Subcutaneous abdominal adipose tissue (tissue), 5 donors: Measurements from ENCODE around the gene BUB1B.

Experiments
- H3K27ac ChIP-seq: one replicate; pipeline ENCODE4 v1.7.0; 2013; ENCODE audit warnings: low read depth, mild to moderate bottlenecking, inconsistent platforms, low read length, moderate library complexity
- H3K27me3 ChIP-seq, 5 donors: one replicate each; pipeline ENCODE4 v1.7.0; 2013; ENCODE audit warnings: low read length in 5 of 5, inconsistent platforms in 1 of 5; ENCODE audit not compliant: control insufficient read depth in 5 of 5, insufficient read depth in 4 of 5
- H3K36me3 ChIP-seq, 5 donors: one replicate each; pipeline ENCODE4 v1.7.0; 2013; ENCODE audit warnings: low read length in 5 of 5; ENCODE audit not compliant: control insufficient read depth in 5 of 5, insufficient read depth in 5 of 5
- H3K4me1 ChIP-seq, 5 donors: one replicate each; pipeline ENCODE4 v1.7.0; 2013; ENCODE audit warnings: low read length in 5 of 5, mild to moderate bottlenecking in 3 of 5, moderate library complexity in 1 of 5; ENCODE audit not compliant: control insufficient read depth in 5 of 5, insufficient read depth in 5 of 5
- H3K4me3 ChIP-seq, 5 donors: one replicate each; pipeline ENCODE4 v1.7.0; 2013; ENCODE audit warnings: low read length in 5 of 5, low read depth in 1 of 5
- H3K9ac ChIP-seq, 5 donors: one replicate each; pipeline ENCODE4 v1.7.0; 2013; ENCODE audit warnings: low read length in 5 of 5, mild to moderate bottlenecking in 4 of 5, moderate library complexity in 3 of 5
- H3K9me3 ChIP-seq, 5 donors: one replicate each; pipeline ENCODE4 v1.7.0; 2013; ENCODE audit warnings: low read length in 5 of 5; ENCODE audit not compliant: control insufficient read depth in 5 of 5
- donor health status: healthy.
- donor health status: healthy.
- donor health status: healthy.
- donor health status: healthy.
- donor health status: healthy.

BUB1B gene

DNA sequence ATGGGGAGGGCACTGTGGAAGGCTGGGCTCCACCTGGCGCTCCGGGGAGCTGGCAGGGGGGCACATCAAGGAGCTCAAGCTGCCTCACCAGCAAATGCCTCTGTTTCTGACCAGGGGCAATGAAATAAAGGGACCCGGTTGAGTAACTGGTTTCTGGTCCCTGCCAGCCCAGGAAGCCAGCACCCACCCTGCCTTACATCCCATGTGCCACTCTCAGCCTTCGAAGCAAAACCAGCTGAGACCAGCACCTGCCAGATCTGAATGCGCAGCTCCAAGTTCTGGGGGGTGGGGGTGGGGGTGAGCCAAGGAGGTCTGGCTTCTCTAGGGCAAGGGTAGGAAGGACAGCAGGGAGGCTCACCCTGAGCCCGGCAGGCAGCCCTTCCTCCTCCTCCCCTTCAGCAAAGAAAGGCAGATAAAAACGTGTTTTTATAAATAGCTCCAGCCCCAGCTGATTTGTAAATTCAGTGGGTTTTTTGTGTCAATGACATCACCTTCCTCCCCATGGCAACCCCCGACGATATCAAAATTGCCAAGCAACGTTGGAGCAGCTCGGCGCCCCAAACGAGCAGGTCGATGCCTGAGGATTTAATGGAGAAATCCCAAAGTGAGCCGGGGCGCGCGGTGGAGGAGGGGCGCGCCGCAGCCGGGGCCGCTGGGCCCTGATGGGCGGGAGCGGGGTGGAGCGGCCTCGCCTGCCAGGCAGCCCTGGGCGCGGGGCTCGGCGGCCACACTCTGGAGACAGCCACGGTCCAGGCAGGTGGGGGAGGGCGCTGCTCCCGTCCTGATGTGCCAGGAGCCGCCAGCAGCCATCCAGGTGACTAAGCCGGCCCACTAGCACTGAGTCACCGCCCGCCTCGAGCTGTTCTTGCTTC is 77.9 kb downstream of the BUB1B start, which contains the start of gene PAK6:
Gene PAK6, plus strand, starts transcription at position 532 of the 872 bp plus-strand sequence. CDS start 25,723 bp downstream, outside the sequence.
- Histone ChIP-seq H3K27me3 (peaks cover 8 to 32% (median 23%) of the 10 kb centered on the region in 5 donors), H3K9me3 (no peaks in the 10 kb centered on the region), H3K36me3 (no peaks in the 10 kb centered on the region), H3K4me1 (peaks cover 0 to 29% (median 10%) of the 10 kb centered on the region in 5 donors), H3K9ac (no peak within 1 kb of the TSS), H3K27ac (no peak within 1 kb of the TSS), H3K4me3 (peak within 1 kb of the TSS in 3 of 5 donors; percentile 26 to 54 (median 31))

DNA sequence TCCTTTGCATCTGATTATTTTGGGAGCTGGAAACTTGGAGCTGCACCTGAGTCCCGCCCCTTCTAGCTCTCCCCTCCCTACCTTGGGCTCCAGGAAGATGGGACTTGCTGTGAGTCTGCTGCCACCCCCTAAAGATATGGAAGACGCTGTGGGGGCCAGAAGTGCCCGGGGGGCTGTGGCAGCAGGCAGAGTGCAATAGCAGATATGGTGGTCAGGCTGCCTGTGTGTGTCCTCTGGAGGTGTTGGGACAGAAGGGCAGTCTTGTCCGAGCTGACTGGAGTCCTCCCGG is 78.5 kb downstream of the BUB1B start:
- Histone ChIP-seq H3K27ac (no peak overlapping the region), H3K4me1 (peaks cover 0 to 24% (median 9%) of the 10 kb centered on the region in 5 donors), H3K9ac (no peak overlapping the region), H3K9me3 (no peaks in the 10 kb centered on the region), H3K27me3 (peaks cover 8 to 32% (median 23%) of the 10 kb centered on the region in 5 donors), H3K36me3 (no peaks in the 10 kb centered on the region), H3K4me3 (peak overlapping the region in 3 of 5 donors; percentile 26 to 54 (median 31))

DNA sequence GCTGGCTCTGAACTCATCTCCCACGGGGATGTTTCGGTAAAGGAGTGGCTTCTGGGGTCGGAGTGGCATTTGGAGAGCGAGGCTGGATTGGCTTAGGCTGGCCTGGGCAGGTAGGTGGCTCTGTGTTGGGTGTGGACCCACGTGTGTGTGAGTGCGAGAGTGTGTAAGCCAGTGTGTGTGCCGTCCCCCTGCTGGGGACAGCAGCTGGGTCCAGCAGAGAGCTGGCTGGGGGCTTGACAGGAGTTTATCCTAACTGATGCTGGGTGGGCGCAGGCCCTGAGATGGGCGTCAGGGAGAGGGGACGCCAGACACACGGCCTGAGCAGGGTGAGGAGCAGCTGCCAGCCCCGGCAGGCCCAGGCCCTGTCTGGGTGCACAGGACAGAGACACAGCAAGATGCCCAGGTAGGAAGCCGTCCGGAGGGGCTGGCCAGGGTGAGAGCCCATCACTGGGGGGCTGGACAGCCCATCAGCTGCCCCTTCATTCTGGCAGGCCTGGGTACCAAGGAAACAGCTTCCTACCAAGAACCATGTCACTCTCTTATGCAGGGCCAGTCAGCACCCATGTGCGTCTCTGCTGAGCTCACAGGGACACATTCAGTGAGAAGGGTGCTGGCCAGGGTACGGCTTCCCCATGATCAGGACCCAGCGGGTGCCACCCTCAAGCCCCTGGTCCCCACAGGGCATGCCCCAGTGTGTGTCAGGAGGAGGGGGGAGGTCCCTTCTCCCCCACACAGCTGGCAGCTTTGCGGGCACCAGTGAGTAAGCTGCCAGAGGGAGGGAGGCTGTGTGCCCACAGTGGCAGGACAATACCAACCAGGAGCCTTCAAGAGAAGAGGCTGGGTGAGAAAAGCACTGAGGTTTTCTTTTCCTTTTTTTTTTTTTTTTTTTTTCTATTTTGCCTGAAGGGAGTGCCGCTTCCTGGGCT is 79.1 kb downstream of the BUB1B start:
- peaks cover 0 to 19% (median 9%) of the 10 kb centered on the region in 5 donors for H3K4me1 ChIP-seq
- no peak overlapping the region for H3K27ac ChIP-seq
- H3K9ac ChIP-seq: no peak overlapping the region
- H3K9me3 ChIP-seq: no peaks in the 10 kb centered on the region
- H3K27me3 ChIP-seq: peaks cover 8 to 32% (median 23%) of the 10 kb centered on the region in 5 donors
- H3K4me3 ChIP-seq: no peak overlapping the region
- H3K36me3 ChIP-seq: no peaks in the 10 kb centered on the region

DNA sequence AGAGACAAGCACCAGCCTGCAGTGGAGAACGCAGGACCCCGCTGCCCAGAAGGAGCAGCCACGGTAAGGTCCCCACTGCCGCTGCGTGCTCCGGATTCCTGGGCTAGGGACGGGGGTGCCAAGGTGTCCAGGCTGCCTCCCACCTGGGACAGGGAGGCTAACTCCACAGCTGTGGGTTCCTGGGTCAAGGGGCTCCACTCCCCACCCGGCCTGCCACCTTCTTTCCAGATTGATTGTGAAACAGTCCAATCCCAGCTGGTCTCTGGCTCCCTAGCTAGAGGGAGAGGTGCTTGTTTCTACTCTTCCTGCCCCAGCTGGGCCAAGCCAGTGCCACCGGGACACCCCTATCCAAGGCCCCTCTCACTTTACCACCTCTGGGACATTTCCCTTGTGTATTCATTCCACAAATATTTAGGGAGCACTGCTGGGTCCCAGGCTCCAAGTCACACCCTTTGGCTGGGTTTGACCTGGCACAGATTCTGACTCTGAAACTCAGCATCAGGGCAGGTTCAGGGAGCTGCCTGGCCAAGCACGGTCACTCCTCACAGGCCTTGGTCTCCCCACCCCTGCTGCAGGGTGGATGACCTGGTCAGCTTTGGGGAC is 79.9 kb downstream of the BUB1B start:
- H3K27me3 ChIP-seq: peaks cover 8 to 32% (median 23%) of the 10 kb centered on the region in 5 donors
- H3K27ac ChIP-seq: no peak overlapping the region
- H3K4me1 ChIP-seq: peaks cover 0 to 12% (median 9%) of the 10 kb centered on the region in 5 donors
- no peak overlapping the region for H3K9ac ChIP-seq
- no peak overlapping the region for H3K4me3 ChIP-seq
- no peaks in the 10 kb centered on the region for H3K9me3 ChIP-seq
- H3K36me3 ChIP-seq: no peaks in the 10 kb centered on the region

DNA sequence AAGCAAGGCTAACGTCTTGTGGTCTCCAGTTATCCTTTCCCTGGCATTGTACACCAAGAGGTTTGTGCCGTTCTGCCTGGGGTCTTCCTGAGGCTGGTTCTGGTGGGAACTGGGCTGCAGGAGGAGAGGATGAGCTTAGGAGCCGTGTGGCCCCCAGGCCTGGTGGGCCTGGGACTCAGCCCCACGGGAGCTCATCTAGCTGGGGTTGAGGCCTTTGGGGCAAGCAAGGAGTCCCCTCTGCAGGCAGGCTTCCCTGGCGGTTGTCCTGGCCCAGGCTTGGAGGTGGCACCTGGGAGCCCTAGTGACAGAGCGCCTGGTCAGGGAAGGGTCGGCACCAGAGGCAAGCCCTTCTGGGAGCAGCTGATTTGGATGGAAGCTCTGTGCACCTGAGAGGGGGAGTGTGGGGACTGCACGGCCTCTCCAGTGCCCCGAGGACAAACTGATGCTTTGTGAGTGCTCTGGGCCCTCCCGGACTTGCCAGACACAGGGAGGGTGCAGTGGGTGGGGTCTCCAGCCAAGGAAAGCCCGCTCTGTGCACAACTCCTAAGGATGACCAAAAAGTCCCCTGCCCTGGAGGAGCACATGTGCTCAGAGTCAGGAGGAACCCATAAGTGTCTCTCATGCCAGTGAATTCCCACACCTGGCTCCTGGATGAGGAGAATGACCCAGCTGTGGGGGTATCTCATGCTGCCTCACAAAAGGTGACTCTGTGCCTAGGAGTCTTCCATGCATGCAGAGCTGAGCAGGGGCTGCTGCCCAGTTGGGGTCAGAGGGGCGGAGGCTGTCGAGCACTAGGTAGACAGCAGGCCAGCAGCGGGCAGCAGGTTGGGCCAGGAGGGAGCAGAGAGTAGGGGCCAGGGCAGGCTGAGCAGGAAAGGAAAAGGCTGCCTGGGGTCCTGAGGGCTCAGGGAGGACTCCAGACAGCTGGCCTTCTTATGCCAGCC is 80.7 kb downstream of the BUB1B start:
- Histone ChIP-seq H3K27ac (no peak overlapping the region), H3K9ac (no peak overlapping the region), H3K36me3 (no peaks in the 10 kb centered on the region), H3K9me3 (no peaks in the 10 kb centered on the region), H3K4me1 (peaks cover 0 to 12% (median 9%) of the 10 kb centered on the region in 5 donors), H3K4me3 (no peak overlapping the region), H3K27me3 (peaks cover 8 to 32% (median 23%) of the 10 kb centered on the region in 5 donors)

DNA sequence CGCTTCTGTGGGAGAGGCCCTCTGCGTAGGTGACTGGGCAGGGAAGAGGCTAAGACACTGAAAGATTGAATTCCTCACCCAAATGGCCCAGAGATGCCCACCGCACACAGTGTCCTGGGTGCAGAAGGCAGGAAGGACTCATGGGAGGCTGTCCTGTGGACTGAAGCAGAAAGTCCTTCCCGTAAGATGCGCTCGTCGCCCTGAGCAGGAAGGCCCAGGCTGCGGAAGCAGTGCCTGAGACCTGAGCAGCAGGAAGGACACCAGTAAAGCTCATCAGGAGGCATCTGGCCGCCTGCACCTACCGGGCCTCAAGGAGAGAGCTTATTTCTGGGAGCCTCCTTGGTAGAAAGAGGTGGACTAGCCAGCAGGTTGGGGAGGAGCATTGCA is 81.3 kb downstream of the BUB1B start:
- Histone ChIP-seq H3K36me3 (no peaks in the 10 kb centered on the region), H3K4me3 (no peak overlapping the region), H3K4me1 (peaks cover 0 to 12% (median 9%) of the 10 kb centered on the region in 5 donors), H3K27me3 (peaks cover 8 to 32% (median 23%) of the 10 kb centered on the region in 5 donors), H3K27ac (no peak overlapping the region), H3K9ac (no peak overlapping the region), H3K9me3 (no peaks in the 10 kb centered on the region)

DNA sequence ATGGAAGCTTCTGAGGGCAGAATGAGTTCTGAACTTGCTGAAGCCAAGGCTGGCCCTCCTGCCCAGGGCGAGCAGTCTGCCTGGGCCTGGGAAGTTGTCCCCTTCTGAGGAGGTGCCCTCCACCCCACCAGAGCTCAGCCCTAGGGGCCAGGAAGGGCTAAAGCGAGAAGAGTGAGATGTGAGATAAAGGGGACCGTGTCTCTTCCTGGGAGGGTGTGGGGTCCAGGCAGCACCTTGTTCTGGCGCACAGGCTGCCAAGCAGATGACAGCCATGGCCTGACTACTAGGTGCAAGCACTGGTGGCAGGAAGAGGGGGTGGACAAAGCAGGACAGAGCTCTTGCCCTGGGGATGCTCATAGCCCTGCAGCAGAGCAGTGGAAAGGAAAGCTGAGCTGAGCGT is 81.7 kb downstream of the BUB1B start:
- peaks cover 0 to 12% (median 9%) of the 10 kb centered on the region in 5 donors for H3K4me1 ChIP-seq
- no peaks in the 10 kb centered on the region for H3K36me3 ChIP-seq
- no peak overlapping the region for H3K27ac ChIP-seq
- no peak overlapping the region for H3K4me3 ChIP-seq
- no peaks in the 10 kb centered on the region for H3K9me3 ChIP-seq
- peaks cover 8 to 32% (median 23%) of the 10 kb centered on the region in 5 donors for H3K27me3 ChIP-seq
- no peak overlapping the region for H3K9ac ChIP-seq

DNA sequence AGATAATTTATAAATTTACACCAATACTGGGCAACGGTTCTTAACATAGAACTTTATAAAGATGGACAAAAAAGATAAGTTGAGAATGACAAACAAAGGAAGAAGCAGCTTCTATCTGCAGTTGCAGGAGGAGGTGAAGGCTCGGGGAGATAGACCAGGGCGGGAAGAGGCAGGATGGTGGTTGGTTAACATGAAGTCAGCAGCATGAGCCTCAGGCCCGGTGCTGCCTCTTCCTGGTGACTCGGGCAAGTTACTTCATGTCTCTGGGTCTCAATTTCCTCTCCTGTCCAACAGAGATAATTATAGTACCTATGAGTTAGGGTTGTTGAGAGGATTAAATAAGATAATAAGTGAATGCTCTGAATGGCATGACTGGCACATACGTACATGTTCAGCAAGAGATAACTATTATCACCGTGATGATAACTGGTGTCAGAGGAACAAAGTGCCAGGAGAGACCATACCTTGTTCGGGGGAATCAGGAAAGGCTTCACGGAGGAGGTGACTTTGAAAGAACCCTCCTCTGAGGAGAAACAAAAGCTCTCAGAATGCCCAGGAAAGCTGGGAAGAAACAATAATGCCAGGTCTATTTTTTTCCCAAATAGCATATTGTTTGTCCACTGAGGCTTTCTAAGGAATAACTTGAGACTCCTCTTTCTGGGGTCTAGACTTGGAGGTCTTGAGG is 82.4 kb downstream of the BUB1B start:
- peaks cover 0 to 12% (median 9%) of the 10 kb centered on the region in 5 donors for H3K4me1 ChIP-seq
- H3K36me3 ChIP-seq: no peaks in the 10 kb centered on the region
- H3K27ac ChIP-seq: no peak overlapping the region
- no peak overlapping the region for H3K9ac ChIP-seq
- no peaks in the 10 kb centered on the region for H3K9me3 ChIP-seq
- peaks cover 8 to 30% (median 22%) of the 10 kb centered on the region in 5 donors for H3K27me3 ChIP-seq
- no peak overlapping the region for H3K4me3 ChIP-seq
